Astrocyte (in vitro differentiated cells and primary cell): ENCODE data around the gene MESD.

Source experiments
- CTCF ChIP-seq: IDR thresholded peaks from 2 replicates; pipeline ENCODE4 v1.5.1; 2011; ENCODE audit warnings: low read depth, mild to moderate bottlenecking, inconsistent platforms, low read length, moderate library complexity; ENCODE audit not compliant: insufficient read depth
- EZH2 ChIP-seq: IDR thresholded peaks from 2 replicates; pipeline ENCODE4 v1.6.1; 2012; ENCODE audit warnings: mild to moderate bottlenecking, low read length, inconsistent platforms; ENCODE audit not compliant: insufficient read depth

GRCh38 chr15:80992441-80992840 is 2.8 kb upstream of the MESD start:
- no peak for TF ChIP-seq CTCF
- no peak for TF ChIP-seq EZH2
